Measurements from ENCODE around the gene APBA3. TPM values are rescaled to one million over a fixed set of nuclear protein-coding genes. Genes with fewer than 3 reads are reported as not detected.
A peak's percentile ranks its signal among the peaks of the same experiment; 100 is the strongest.

Gene APBA3
- total and polyA plus RNA-seq, 2 experiments from 2014 or later: 17.2 to 31.8 TPM

- Histone ChIP-seq H3K27me3 (ENCODE audit: insufficient read depth) (no peaks in the 10 kb centered on the region), H3K36me3 (ENCODE audit: insufficient read depth) (no peaks in the 10 kb centered on the region), H3K4me3 (no peak overlapping the region), H3K4me1 (ENCODE audit: insufficient read depth) (peaks cover 15% of the 10 kb centered on the region; the same call in 1 of the 2 replicates), H3K9me2 (ENCODE audit: insufficient read depth) (no peaks in the 10 kb centered on the region), H3K27ac (ENCODE audit: low read depth) (no peak overlapping the region), H2AFZ (no peak overlapping the region), H4K20me1 (replicated peaks; ENCODE audit: insufficient read depth) (no peaks in the 10 kb centered on the region), H3K4me2 (peak overlapping the region; percentile 61; the same call in 1 of the 2 replicates), H3F3A (replicated peaks; ENCODE audit: low read depth) (no peaks in the 10 kb centered on the region), H3K79me2 (replicated peaks; ENCODE audit: insufficient read depth) (no peaks in the 10 kb centered on the region)
- H3K4me3 Mint-ChIP-seq: no peak overlapping the region
- ATAC-seq: no peak
- H3K4me1 Mint-ChIP-seq: peaks cover 7% of the 10 kb centered on the region
- H3K27ac Mint-ChIP-seq: no peak overlapping the region
- peaks cover 19% of the 10 kb centered on the region for H3K27me3 Mint-ChIP-seq (ENCODE audit: insufficient read depth, low read depth, poor library complexity)
- H3K36me3 Mint-ChIP-seq (ENCODE audit: low read depth): no peaks in the 10 kb centered on the region
- H3K9me3 Mint-ChIP-seq: no peaks in the 10 kb centered on the region
- no peak for TF ChIP-seq EZH2 (IDR thresholded peaks at IDR 0.05; ENCODE audit: low read depth, unreplicated experiment)
- no peak for TF ChIP-seq REST (IDR thresholded peaks at IDR 0.05; ENCODE audit: unreplicated experiment)
- no peak for TF ChIP-seq ZNF462 (CRISPR knock-in tag; IDR thresholded peaks at IDR 0.05)
- no peak for TF ChIP-seq EZH2phosphoT487 (IDR thresholded peaks at IDR 0.05; ENCODE audit: unreplicated experiment)
- no peak for TF ChIP-seq POLR2AphosphoS5 (IDR thresholded peaks at IDR 0.05; ENCODE audit: low read depth)
- no peak for TF ChIP-seq JUNB (IDR thresholded peaks at IDR 0.05; ENCODE audit: unreplicated experiment)
- TF ChIP-seq NANOG (IDR thresholded peaks at IDR 0.05; ENCODE audit: borderline replicate concordance): no peak
- no peak for TF ChIP-seq CTCF (conservative IDR thresholded peaks at IDR 0.05; ENCODE audit: low read depth in 2 of 2)
- DNase-seq (ENCODE audit: low spot score): no peak
These were observed 36.4 kb downstream of the APBA3 start for GRCh38 chr19:3725121-3725520.

Measured in GM23338 (cell line).